MCF 10A (cell line): ENCODE data around the gene EEA1. TPM values are rescaled to one million over a fixed set of nuclear protein-coding genes. Genes with fewer than 3 reads are reported as not detected.

Source experiments
- BruUV-seq: library from RNA; stranded (reverse); fragments of 400-500 nt; replicated peaks from 2 replicates; lab custom pipeline; 2021; lab: Mats Ljungman, UMichigan
- CTCF ChIA-PET: fragments of 300-600 bp; sonication (Branson Sonifier 250); formaldehyde crosslinking; extraction: SDS; loops from one replicate; lab custom pipeline; 2021; ENCODE audit warnings: antibody characterized with exemption, inconsistent platforms; lab: Yijun Ruan, JAX
- POLR2A ChIA-PET: fragments of 300-600, 350-650 bp; sonication (Branson Sonifier 250); formaldehyde crosslinking; extraction: SDS; loops from one replicate; lab custom pipeline; 2020; ENCODE audit warnings: antibody characterized with exemption, inconsistent platforms; lab: Yijun Ruan, JAX
- DNase-seq: peaks from one replicate; pipeline ENCODE4 v3.0.0-alpha.2; 2018; ENCODE audit not compliant: unreplicated experiment
- H3K27ac Mint-ChIP-seq: one replicate; pipeline ENCODE4 v1.8.0; 2022; ENCODE audit warnings: mild to moderate bottlenecking, low read depth, mixed read lengths; ENCODE audit not compliant: unreplicated experiment
- H3K27me3 Mint-ChIP-seq: one replicate; pipeline ENCODE4 v1.8.0; 2022; ENCODE audit warnings: mixed read lengths; ENCODE audit not compliant: insufficient read depth, unreplicated experiment
- H3K36me3 Mint-ChIP-seq: one replicate; pipeline ENCODE4 v1.8.0; 2022; ENCODE audit warnings: mild to moderate bottlenecking, moderate library complexity, mixed read lengths; ENCODE audit not compliant: insufficient read depth, unreplicated experiment
- H3K4me1 Mint-ChIP-seq: one replicate; pipeline ENCODE4 v1.8.0; 2022; ENCODE audit warnings: mixed read lengths; ENCODE audit not compliant: insufficient read depth, unreplicated experiment
- H3K4me3 Mint-ChIP-seq: one replicate; pipeline ENCODE4 v1.8.0; 2022; ENCODE audit warnings: mild to moderate bottlenecking, moderate library complexity, mixed read lengths; ENCODE audit not compliant: unreplicated experiment
- H3K9me3 Mint-ChIP-seq: one replicate; pipeline ENCODE4 v1.8.0; 2022; ENCODE audit warnings: mixed read lengths; ENCODE audit not compliant: unreplicated experiment
- CTCF ChIP-seq: fragments of 200-600 bp; IDR thresholded peaks from one replicate; pipeline ENCODE4 v1.8.0; 2022; ENCODE audit warnings: antibody characterized with exemption, mild to moderate bottlenecking; ENCODE audit not compliant: unreplicated experiment
- intact Hi-C: fragments of 100-400 bp; cut with micrococcal nuclease; formaldehyde crosslinking; loops from 2 replicates; pipeline ENCODE4 v1.14.1; 2022
- total RNA-seq: library from RNA; stranded (reverse); gene quantifications from 2 replicates; pipeline ENCODE4 v1.2.3, GENCODE V29; 2022

Gene EEA1
- total RNA-seq, 1 experiment from 2014 or later = 46.3 TPM

GRCh38 chr12:92938638-92939037 is 9.5 kb upstream of the EEA1 start:
- peak; percentile 30 for DNase-seq
- H3K4me3 Mint-ChIP-seq = no peak overlapping the region
- POLR2A ChIA-PET = interaction anchor here (1.3 to 2.5 kb wide), 4 partner anchors 9 to 49 kb away, joined by 4 to 19 read pairs (median 5); partner anchors contain the start of gene EEA1
- peak overlapping the region; percentile 47 for H3K27ac Mint-ChIP-seq
- H3K9me3 Mint-ChIP-seq = no peaks in the 10 kb centered on the region
- peaks cover 15% of the 10 kb centered on the region for H3K4me1 Mint-ChIP-seq
- BruUV-seq = no TSS peak
- CTCF ChIA-PET = no interaction called here
- no peak for TF ChIP-seq CTCF
- intact Hi-C loops = no loop called here
- H3K36me3 Mint-ChIP-seq = no peaks in the 10 kb centered on the region
- no peaks in the 10 kb centered on the region for H3K27me3 Mint-ChIP-seq

GRCh38 chr12:92938018-92938417 is 8.9 kb upstream of the EEA1 start:
- Mint-ChIP-seq H3K9me3 (no peaks in the 10 kb centered on the region), H3K36me3 (no peaks in the 10 kb centered on the region), H3K27me3 (no peaks in the 10 kb centered on the region), H3K4me1 (peaks cover 9% of the 10 kb centered on the region), H3K4me3 (no peak overlapping the region), H3K27ac (no peak overlapping the region)
- no peak for DNase-seq
- POLR2A ChIA-PET = interaction anchor here (0.6 to 2.5 kb wide), 8 partner anchors 8 to 92 kb away, joined by 3 to 19 read pairs (median 4); partner anchors contain the start of gene EEA1
- TF ChIP-seq CTCF = no peak
- CTCF ChIA-PET = interaction anchor here (0.6 kb wide), 1 partner anchor 178 kb away, joined by 3 read pairs; no protein-coding TSS in a partner anchor
- no TSS peak for BruUV-seq
- intact Hi-C loops = no loop called here

- BruUV-seq = no TSS peak
- DNase-seq = no peak
- Mint-ChIP-seq H3K4me1 (peaks cover 11% of the 10 kb centered on the region), H3K36me3 (no peaks in the 10 kb centered on the region), H3K27ac (no peak overlapping the region), H3K27me3 (no peaks in the 10 kb centered on the region), H3K9me3 (no peaks in the 10 kb centered on the region), H3K4me3 (no peak overlapping the region)
- ChIA-PET CTCF (no interaction called here), POLR2A (interaction anchor here (0.9 kb wide), 1 partner anchor 78 kb away, joined by 3 read pairs; no protein-coding TSS in a partner anchor)
- TF ChIP-seq CTCF = no peak
- intact Hi-C loops = no loop called here
Observed at GRCh38 chr12:92933606-92934005, 4.5 kb upstream of the EEA1 start.

GRCh38 chr12:92930421-92930820 is 1.3 kb upstream of the EEA1 start:
- Mint-ChIP-seq H3K36me3 (no peaks in the 10 kb centered on the region), H3K9me3 (no peaks in the 10 kb centered on the region), H3K4me1 (peaks cover 26% of the 10 kb centered on the region), H3K27ac (peak overlapping the region; percentile 88), H3K4me3 (peak overlapping the region; percentile 75), H3K27me3 (no peaks in the 10 kb centered on the region)
- no peak for DNase-seq
- no peak for TF ChIP-seq CTCF
- ChIA-PET POLR2A (interaction anchor here (0.6 to 6.6 kb wide), 36 partner anchors 8 to 1583 kb away, joined by 3 to 122 read pairs (median 5); partner anchors contain the start of gene BTG1), CTCF (interaction anchor here (0.5 to 3.2 kb wide), 7 partner anchors 33 to 499 kb away, joined by 3 to 27 read pairs (median 4); no protein-coding TSS in a partner anchor)
- intact Hi-C loops = no loop called here
- BruUV-seq = no TSS peak
